Measurements from ENCODE around the gene SHMT1. TPM values are rescaled to one million over a fixed set of nuclear protein-coding genes. Genes with fewer than 3 reads are reported as not detected.

SHMT1 gene
- polyA plus RNA-seq, 3 donors, result 4.2 to 17.9 (median 16.6) TPM

GRCh38 chr17:18332909-18333489, 30.4 kb downstream of the SHMT1 start:
- peaks cover 8% of the 10 kb centered on the region for H3K79me2 ChIP-seq (ENCODE audit: insufficient read depth, low read length)
- no peak for DNase-seq
- peak overlapping the region in 1 of 2 donors; percentile 37 for H3K27ac ChIP-seq (ENCODE audit: low read depth in 1 of 2, low read length in 2 of 2)
- H3K36me3 ChIP-seq (replicated peaks in 1 of 2; ENCODE audit: control insufficient read depth in 1 of 2, insufficient read depth in 2 of 2, low read length in 2 of 2), result peaks cover 47 to 65% of the 10 kb centered on the region in 2 donors
- no peaks in the 10 kb centered on the region for H3K4me1 ChIP-seq (ENCODE audit: control insufficient read depth in 1 of 2, insufficient read depth in 2 of 2, low read length in 2 of 2)
- H2AFZ ChIP-seq (ENCODE audit: insufficient read depth, low read depth, low read length, poor library complexity, severe bottlenecking), result no peak overlapping the region
- no peak overlapping the region for H3K4me2 ChIP-seq (replicated peaks; ENCODE audit: extremely low read depth, low read length, poor library complexity, severe bottlenecking)
- Mint-ChIP-seq H3K27ac (no peak overlapping the region), H3K9me3 (peaks cover 0 to under 1% (median 0%) of the 10 kb centered on the region in 7 donors), H3K4me1 (no peaks in the 10 kb centered on the region), H3K36me3 (peaks cover 48 to 86% of the 10 kb centered on the region in 2 donors), H3K27me3 (ENCODE audit: low read depth in 3 of 3) (no peaks in the 10 kb centered on the region), H3K4me3 (no peak overlapping the region)
- H4K20me1 ChIP-seq (ENCODE audit: insufficient read depth, low read length), result peaks cover 29% of the 10 kb centered on the region
- no peak for TF ChIP-seq CTCF (IDR thresholded peaks at IDR 0.05)
- no peaks in the 10 kb centered on the region for H3K9me3 ChIP-seq (replicated peaks in 1 of 2; ENCODE audit: control insufficient read depth in 1 of 2, insufficient read depth in 1 of 2, low read length in 2 of 2)
- intact Hi-C loops (cut with micrococcal nuclease), result no loop called here
- H3K4me3 ChIP-seq (replicated peaks in 1 of 3; ENCODE audit: low read depth in 2 of 3, low read length in 3 of 3), result no peak overlapping the region
- WGBS (ENCODE audit: insufficient coverage), result 60% methylated on average over 2 of the region's 4 CpGs
- H3K27me3 ChIP-seq (ENCODE audit: control insufficient read depth in 2 of 2, insufficient read depth in 2 of 2, low read length in 2 of 2), result no peaks in the 10 kb centered on the region
- no peak overlapping the region for H3K9ac ChIP-seq (ENCODE audit: insufficient read depth, low read length, poor library complexity, severe bottlenecking)

GRCh38 chr17:18331879-18332278, 31.5 kb downstream of the SHMT1 start:
- Histone ChIP-seq H3K4me2 (replicated peaks; ENCODE audit: extremely low read depth, low read length, poor library complexity, severe bottlenecking) (no peak overlapping the region), H3K27me3 (ENCODE audit: control insufficient read depth in 2 of 2, insufficient read depth in 2 of 2, low read length in 2 of 2) (no peaks in the 10 kb centered on the region), H3K9me3 (replicated peaks in 1 of 2; ENCODE audit: control insufficient read depth in 1 of 2, insufficient read depth in 1 of 2, low read length in 2 of 2) (no peaks in the 10 kb centered on the region), H4K20me1 (ENCODE audit: insufficient read depth, low read length) (peaks cover 40% of the 10 kb centered on the region), H3K36me3 (replicated peaks in 1 of 2; ENCODE audit: control insufficient read depth in 1 of 2, insufficient read depth in 2 of 2, low read length in 2 of 2) (peaks cover 55 to 76% of the 10 kb centered on the region in 2 donors), H2AFZ (ENCODE audit: insufficient read depth, low read depth, low read length, poor library complexity, severe bottlenecking) (no peak overlapping the region), H3K79me2 (ENCODE audit: insufficient read depth, low read length) (peaks cover 18% of the 10 kb centered on the region), H3K4me3 (replicated peaks in 1 of 3; ENCODE audit: low read depth in 2 of 3, low read length in 3 of 3) (no peak overlapping the region), H3K27ac (ENCODE audit: low read depth in 1 of 2, low read length in 2 of 2) (peak overlapping the region in 1 of 2 donors; percentile 36), H3K4me1 (ENCODE audit: control insufficient read depth in 1 of 2, insufficient read depth in 2 of 2, low read length in 2 of 2) (no peaks in the 10 kb centered on the region), H3K9ac (ENCODE audit: insufficient read depth, low read length, poor library complexity, severe bottlenecking) (no peak overlapping the region)
- peaks cover 56 to 89% of the 10 kb centered on the region in 2 donors for H3K36me3 Mint-ChIP-seq
- no peaks in the 10 kb centered on the region for H3K4me1 Mint-ChIP-seq
- H3K4me3 Mint-ChIP-seq, result no peak overlapping the region
- H3K27ac Mint-ChIP-seq, result peak overlapping the region in 2 of 7 donors; percentile 82 to 83
- TF ChIP-seq CTCF (IDR thresholded peaks at IDR 0.05), result no peak
- intact Hi-C loops (cut with micrococcal nuclease), result no loop called here
- H3K27me3 Mint-ChIP-seq (ENCODE audit: low read depth in 3 of 3), result no peaks in the 10 kb centered on the region
- WGBS (ENCODE audit: insufficient coverage), result 85% methylated on average over 7 of the region's 9 CpGs
- H3K9me3 Mint-ChIP-seq, result no peaks in the 10 kb centered on the region
- DNase-seq, result no peak

All from CD14-positive monocyte (primary cell).